ENCODE results near the gene TALDO1.

The TALDO1 gene

GRCh38 chr11:720017-720641, 27.1 kb upstream of the TALDO1 start:
- no peak for DNase-seq (ENCODE audit: low read depth)
- H3K4me3 ChIP-seq (ENCODE audit: low read length), result no peak overlapping the region
- TF ChIP-seq, protein P1, sequence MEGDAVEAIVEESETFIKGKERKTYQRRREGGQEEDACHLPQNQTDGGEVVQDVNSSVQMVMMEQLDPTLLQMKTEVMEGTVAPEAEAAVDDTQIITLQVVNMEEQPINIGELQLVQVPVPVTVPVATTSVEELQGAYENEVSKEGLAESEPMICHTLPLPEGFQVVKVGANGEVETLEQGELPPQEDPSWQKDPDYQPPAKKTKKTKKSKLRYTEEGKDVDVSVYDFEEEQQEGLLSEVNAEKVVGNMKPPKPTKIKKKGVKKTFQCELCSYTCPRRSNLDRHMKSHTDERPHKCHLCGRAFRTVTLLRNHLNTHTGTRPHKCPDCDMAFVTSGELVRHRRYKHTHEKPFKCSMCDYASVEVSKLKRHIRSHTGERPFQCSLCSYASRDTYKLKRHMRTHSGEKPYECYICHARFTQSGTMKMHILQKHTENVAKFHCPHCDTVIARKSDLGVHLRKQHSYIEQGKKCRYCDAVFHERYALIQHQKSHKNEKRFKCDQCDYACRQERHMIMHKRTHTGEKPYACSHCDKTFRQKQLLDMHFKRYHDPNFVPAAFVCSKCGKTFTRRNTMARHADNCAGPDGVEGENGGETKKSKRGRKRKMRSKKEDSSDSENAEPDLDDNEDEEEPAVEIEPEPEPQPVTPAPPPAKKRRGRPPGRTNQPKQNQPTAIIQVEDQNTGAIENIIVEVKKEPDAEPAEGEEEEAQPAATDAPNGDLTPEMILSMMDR (conservative IDR thresholded peaks at IDR 0.05; ENCODE audit: low read length), result no peak

DNA sequence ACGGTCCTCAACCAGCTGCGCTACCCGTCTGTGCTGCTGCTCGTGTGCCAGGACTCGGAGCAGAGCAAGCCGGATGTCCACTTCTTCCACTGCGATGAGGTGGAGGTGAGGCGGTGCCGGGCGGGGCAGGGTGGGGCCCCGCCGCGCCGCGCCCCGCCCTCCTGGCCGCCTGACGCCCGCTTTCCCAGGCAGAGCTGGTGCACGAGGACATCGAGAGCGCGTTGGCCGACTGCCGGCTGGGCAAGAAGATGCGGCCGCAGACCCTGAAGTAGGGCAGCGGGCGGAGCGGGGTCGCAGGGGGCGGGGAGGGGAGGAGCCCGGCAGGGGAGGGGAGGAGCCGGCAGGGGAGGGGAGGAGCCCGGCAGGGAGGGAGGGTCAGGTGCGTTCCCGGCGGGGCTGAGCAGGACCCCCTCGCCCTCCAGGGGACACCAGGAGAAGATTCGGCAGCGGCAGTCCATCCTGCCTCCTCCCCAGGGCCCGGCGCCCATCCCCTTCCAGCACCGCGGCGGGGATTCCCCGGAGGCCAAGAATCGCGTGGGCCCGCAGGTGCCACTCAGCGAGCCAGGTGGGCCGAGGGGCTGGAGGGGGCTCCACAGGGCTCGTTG, 26.5 kb upstream of the TALDO1 start:
- no peak overlapping the region for H3K4me3 ChIP-seq (ENCODE audit: low read length)
- no peak for DNase-seq (ENCODE audit: low read depth)
- TF ChIP-seq, protein P1 (conservative IDR thresholded peaks at IDR 0.05; ENCODE audit: low read length), result no peak

GRCh38 chr11:721247-721740, 26.0 kb upstream of the TALDO1 start:
- TF ChIP-seq, protein P1 (conservative IDR thresholded peaks at IDR 0.05; ENCODE audit: low read length), result no peak
- H3K4me3 ChIP-seq (ENCODE audit: low read length), result no peak overlapping the region
- no peak for DNase-seq (ENCODE audit: low read depth)

DNA sequence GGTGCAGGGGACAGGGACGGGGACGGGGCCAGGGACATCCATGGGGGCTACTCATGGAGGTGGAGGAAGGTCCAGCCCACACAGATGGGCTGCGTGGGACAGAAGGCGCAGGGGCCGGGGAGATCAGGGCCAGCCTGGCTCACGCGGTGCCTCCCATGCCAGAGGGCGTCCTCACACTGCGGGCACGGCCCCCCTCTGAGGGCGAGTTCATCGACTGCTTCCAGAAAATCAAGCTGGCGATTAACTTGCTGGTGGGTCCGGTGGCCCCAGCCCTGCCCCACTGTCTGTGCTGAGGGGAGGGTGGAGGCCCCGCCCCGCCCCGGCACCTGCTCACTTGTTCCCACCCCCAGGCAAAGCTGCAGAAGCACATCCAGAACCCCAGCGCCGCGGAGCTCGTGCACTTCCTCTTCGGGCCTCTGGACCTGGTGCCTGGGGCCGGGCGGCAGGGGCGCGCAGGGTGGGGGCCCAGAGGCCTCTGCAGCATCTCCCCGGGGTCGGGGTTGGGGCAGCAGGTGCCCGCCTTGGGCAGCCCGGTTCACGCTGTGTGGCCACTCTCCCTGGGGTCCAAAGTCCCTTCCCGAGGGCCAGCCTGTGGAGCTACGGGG, 25.4 kb upstream of the TALDO1 start:
- TF ChIP-seq, protein P1 (conservative IDR thresholded peaks at IDR 0.05; ENCODE audit: low read length), result no peak
- no peak for DNase-seq (ENCODE audit: low read depth)
- H3K4me3 ChIP-seq (ENCODE audit: low read length), result no peak overlapping the region

DNA sequence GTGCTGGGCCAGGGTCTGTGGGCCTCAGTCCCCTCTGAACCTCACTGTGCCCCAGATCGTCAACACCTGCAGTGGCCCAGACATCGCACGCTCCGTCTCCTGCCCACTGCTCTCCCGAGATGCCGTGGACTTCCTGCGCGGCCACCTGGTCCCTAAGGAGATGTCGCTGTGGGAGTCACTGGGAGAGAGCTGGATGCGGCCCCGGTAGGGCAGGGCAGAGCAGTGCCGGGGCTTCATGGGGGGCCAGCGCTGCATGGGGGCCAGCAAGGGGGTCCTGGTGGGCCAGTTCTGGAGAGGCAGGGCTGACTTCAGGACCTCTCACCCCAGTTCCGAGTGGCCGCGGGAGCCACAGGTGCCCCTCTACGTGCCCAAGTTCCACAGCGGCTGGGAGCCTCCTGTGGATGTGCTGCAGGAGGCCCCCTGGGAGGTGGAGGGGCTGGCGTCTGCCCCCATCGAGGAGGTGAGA, 24.9 kb upstream of the TALDO1 start:
- no peak for DNase-seq (ENCODE audit: low read depth)
- TF ChIP-seq, protein P1 (conservative IDR thresholded peaks at IDR 0.05; ENCODE audit: low read length), result no peak
- no peak overlapping the region for H3K4me3 ChIP-seq (ENCODE audit: low read length)

- DNase-seq (ENCODE audit: low read depth), result peak; percentile 61
- H3K4me3 ChIP-seq (ENCODE audit: low read length), result no peak overlapping the region
- TF ChIP-seq, protein P1 (conservative IDR thresholded peaks at IDR 0.05; ENCODE audit: low read length), result peak; percentile 63
Measured at GRCh38 chr11:723120-723883, 24.0 kb upstream of the TALDO1 start.

All from AG10803 (cell line).